GM12873 (cell line): ENCODE data around the gene MBNL1.

ENCODE experiments used
- CTCF ChIP-seq: IDR thresholded peaks from 2 replicates; pipeline ENCODE4 v1.5.1; 2012; ENCODE audit warnings: low read depth, mild to moderate bottlenecking, moderate library complexity, low read length, control low read depth; ENCODE audit not compliant: insufficient read depth; ENCODE audit errors: missing control alignments

The MBNL1 gene

DNA sequence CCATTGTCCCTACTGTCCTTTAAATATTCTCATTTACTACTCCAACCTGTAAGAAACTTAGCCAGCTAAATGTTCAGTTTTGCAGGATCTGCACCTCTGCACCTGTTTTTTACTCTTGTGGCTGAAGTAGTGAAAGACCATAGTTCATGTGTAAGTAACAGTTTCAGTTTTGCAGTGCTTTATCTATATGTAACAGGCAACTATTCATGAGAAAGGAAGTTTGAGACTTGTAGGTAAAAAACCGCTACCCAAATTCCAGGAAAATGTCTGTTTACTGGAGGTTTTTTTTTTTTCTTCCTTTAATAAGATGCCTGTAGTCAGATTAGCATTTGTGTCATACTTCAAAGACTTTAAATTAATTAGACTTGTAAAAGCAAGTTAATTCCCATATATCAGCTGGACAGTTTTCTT is 25.4 kb upstream of the MBNL1 start:
- TF ChIP-seq CTCF, result no peak

GRCh38 chr3:152243721-152244516 is 24.8 kb upstream of the MBNL1 start:
- no peak for TF ChIP-seq CTCF

DNA sequence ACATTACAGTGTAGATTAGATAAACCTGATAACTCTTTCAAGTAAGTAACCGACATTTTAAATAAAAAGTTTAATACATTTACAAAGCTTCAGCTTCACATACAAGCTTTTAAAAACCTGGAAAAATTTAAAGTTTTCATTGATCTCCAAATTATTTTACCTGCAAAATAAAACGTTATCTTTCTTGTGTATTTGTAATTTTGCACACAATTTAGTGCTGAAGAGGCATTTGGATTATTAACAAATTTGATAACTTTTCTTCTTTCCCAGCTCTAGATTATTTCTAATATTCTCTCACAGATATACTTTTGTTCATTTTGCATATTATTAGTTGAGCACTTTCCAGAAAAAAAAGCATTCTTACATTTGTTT is 24.2 kb upstream of the MBNL1 start:
- TF ChIP-seq CTCF, result no peak

DNA sequence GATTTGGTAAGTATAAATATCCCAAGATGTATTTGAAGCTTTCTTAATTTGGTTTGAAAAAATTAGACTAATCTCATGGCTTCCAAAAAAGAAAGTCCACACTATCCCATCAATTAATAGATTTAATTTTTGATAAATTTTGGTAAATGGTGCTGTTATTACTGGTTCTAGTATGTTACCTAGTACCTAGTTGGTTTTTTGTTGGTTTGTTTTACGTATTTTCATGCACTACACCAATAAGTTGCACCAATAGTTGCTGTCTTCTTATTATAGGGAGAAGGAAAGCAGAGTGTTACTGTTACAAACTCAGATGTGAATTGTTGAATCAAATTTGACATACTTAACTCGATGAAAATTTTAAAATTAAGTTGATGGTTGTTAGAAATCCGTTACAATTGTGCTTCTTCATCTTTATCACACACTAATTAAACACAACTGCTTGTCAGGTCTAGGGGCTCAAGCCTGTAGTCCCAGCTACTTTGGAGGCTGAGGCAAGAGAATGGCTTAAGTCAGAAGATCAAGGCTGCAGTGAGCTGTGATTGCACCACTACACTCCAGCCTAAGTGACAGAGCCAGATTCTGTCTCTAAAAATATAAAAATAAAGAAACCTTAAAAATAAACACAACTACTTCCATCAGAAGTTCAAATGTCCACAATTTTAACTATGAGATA is 23.1 kb upstream of the MBNL1 start:
- no peak for TF ChIP-seq CTCF

DNA sequence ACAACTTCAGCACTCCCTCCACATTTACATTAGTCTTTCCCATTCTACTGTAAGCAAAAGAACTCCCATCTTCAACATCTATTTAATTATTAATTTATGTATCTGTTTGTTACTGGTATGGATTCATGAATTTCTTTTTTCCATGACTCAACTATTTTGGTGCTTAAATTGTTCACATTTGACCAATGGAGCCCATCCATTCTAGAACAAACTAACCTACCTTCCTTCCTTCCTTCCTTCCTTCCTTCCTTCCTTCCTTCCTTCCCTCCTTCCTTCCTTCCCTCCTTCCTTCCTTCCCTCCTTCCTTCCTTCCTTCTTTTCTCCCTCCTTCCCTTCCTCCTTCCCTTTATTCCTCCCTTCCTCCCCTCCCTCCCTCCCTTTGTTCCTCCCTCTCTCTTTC is 16.8 kb upstream of the MBNL1 start:
- TF ChIP-seq CTCF, result no peak

DNA sequence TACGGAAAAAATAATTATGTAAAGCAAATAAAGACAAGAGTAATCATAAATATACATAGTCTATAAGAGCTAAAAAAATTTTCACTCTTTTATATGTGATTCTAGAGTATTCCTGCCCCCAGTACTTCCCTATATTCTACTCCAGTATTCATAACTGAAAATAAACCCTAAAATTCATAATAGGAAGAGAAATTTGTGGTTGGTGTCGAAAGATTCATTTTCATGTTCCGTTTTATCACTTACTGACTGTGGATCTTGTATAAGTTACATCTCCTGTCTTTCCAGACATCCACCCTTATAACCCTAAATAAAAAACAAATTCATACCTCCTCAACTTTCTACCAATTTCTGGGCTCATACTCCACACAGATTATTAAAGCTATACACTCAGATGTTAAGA is 16.0 kb upstream of the MBNL1 start:
- no peak for TF ChIP-seq CTCF

DNA sequence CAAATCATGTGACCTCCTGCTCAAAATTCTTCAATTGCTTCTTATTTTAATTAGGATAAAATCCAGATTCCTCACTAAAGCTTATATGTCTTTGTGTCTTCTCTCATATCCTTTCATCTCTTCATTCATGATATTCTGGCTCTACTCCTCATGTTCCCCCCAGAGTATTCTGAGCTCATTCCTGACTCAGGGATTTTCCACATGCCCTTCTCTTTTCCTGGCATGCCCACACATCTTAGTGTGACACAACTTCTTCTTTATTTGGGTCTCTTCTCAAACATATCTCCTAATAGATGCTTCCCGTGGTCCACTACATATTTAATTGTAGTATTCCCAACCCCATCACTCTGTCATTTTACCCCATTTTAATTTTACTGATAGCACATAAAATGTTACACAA is 15.2 kb upstream of the MBNL1 start:
- no peak for TF ChIP-seq CTCF
